ENCODE data around the gene PPM1H. TPM values are rescaled to one million over a fixed set of nuclear protein-coding genes. Genes with fewer than 3 reads are reported as not detected.

The PPM1H gene
- total and polyA plus RNA-seq, 2 of the 8 experiments (the other 6 are each of a cell fraction or from before 2014, with no cell fraction given): 16.4 to 36.1 TPM

GRCh38 chr12:62934799-62935674, at the start of gene PPM1H (continued):
- TF ChIP-seq GABPA (IDR thresholded peaks at IDR 0.05; ENCODE audit: borderline replicate concordance, insufficient read depth, low read length) (no peak), CTCF (IDR thresholded peaks at IDR 0.05; ENCODE audit: control extremely low read depth in 1 of 3, insufficient read depth in 1 of 3, low read depth in 1 of 3, low read length in 3 of 3) (peak; percentile 84 to 90 (median 89)), KDM4A (IDR thresholded peaks at IDR 0.05; ENCODE audit: low read depth, low read length, severe bottlenecking) (peak; percentile 40), CREB1 (IDR thresholded peaks at IDR 0.05) (peak; percentile 63), BCL11A (IDR thresholded peaks at IDR 0.05; ENCODE audit: low read depth in 2 of 2, low read length in 2 of 2) (no peak), CHD7 (IDR thresholded peaks at IDR 0.05; ENCODE audit: insufficient replicate concordance, low read length) (no peak), RBBP5 (IDR thresholded peaks at IDR 0.05; ENCODE audit: borderline replicate concordance, low read depth, low read length) (peak; percentile 77)
